Amniotic epithelial cell (primary cell): ENCODE measurements around the gene SULT1A2.
"Not testable (repeated sequence)": the region's sequence is repeated elsewhere in the genome, so short reads cannot be mapped to it uniquely, and the experiment has no call there.

Experiments used
- DNase-seq: peaks from one replicate; pipeline ENCODE4 v3.0.0-alpha.2; 2010; ENCODE audit warnings: low read depth

The SULT1A2 gene

GRCh38 chr16:28591355-28591754 is 5.5 kb downstream of the SULT1A2 start:
- no peak for DNase-seq

GRCh38 chr16:28590384-28591340 is 6.2 kb downstream of the SULT1A2 start:
- DNase-seq: no peak

- no peak for DNase-seq
Observed at GRCh38 chr16:28589930-28590329, 6.9 kb downstream of the SULT1A2 start.

- DNase-seq: no peak
Observed at GRCh38 chr16:28589069-28589468, 7.8 kb downstream of the SULT1A2 start.

- no peak for DNase-seq
Observed at GRCh38 chr16:28587386-28587785, 9.5 kb downstream of the SULT1A2 start.

- DNase-seq: no peak
Observed at GRCh38 chr16:28586466-28586865, 10.4 kb downstream of the SULT1A2 start.

GRCh38 chr16:28585674-28586073 is 11.2 kb downstream of the SULT1A2 start:
- DNase-seq: no peak

- no peak for DNase-seq
Observed at GRCh38 chr16:28580726-28581315, 16.0 kb downstream of the SULT1A2 start.

- no peak for DNase-seq
Observed at GRCh38 chr16:28575446-28576109, 21.3 kb downstream of the SULT1A2 start.

GRCh38 chr16:28574925-28575324 is 21.9 kb downstream of the SULT1A2 start:
- DNase-seq: no peak

- DNase-seq: no peak
Observed at GRCh38 chr16:28573738-28574718, 22.8 kb downstream of the SULT1A2 start.

- DNase-seq: peak; percentile 24
Observed at GRCh38 chr16:28572696-28573510, 23.9 kb downstream of the SULT1A2 start.

- DNase-seq: no peak
Observed at GRCh38 chr16:28569968-28570752, 26.7 kb downstream of the SULT1A2 start.

- DNase-seq: peak; percentile 82
Observed at GRCh38 chr16:28569021-28569420, 27.8 kb downstream of the SULT1A2 start.

- no peak for DNase-seq
Observed at GRCh38 chr16:28567292-28567691, 29.6 kb downstream of the SULT1A2 start.

- not testable (repeated sequence) for DNase-seq
Observed at GRCh38 chr16:28566233-28566925, 30.5 kb downstream of the SULT1A2 start.

GRCh38 chr16:28563218-28563617 is 33.6 kb downstream of the SULT1A2 start:
- DNase-seq: no peak

- no peak for DNase-seq
Observed at GRCh38 chr16:28562199-28562598, 34.7 kb downstream of the SULT1A2 start.

GRCh38 chr16:28561557-28562187 is 35.2 kb downstream of the SULT1A2 start:
- DNase-seq: peak; percentile 11
